Measurements from ENCODE around the gene LGMN. TPM values are rescaled to one million over a fixed set of nuclear protein-coding genes. Genes with fewer than 3 reads are reported as not detected.

LGMN gene
- total and polyA plus RNA-seq, 9 donors, result 27.3 to 231 (median 49.1) TPM

DNA sequence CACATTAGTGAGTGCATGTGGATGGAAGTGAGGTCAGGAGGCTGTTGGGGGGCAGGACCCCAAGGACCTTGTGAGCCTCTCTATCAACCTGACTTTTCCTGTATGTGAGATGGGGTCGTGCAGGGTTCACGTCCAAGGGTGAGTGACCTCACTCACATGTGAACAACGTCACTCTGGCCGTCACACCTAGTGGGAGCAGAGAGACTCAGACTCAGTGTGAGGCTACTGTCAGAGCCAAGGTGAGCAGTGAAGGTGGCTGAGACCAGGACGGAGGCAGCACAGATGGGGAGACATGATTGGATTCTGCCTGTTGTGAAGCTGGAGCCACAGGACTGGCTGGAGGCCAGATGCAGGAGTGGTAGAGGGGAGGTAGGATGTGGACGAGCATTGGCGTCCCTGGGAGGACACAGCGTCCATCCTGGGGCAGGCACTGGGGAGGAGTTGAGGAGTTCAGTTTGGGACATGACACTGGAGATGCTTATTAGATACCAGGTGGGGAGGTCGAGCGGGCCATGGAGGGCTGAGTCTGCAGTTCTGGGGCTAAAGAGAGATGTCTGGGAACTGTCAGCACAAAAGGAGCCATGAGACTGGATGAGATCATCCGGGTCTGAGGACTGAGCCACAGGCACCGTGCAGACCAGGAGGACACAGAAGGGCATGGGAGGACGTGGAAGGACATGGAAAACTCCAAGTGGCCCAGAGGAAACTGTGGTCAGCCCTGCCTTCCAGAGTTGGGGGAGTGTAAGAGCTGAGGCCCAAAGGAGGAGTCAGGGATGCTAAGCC is 92.8 kb downstream of the LGMN start:
- no peaks in the 10 kb centered on the region for H3K4me1 ChIP-seq (ENCODE audit: insufficient read depth)
- H3K36me3 ChIP-seq, result no peaks in the 10 kb centered on the region
- H3K27ac ChIP-seq, result no peak overlapping the region
- TF ChIP-seq, protein P1, sequence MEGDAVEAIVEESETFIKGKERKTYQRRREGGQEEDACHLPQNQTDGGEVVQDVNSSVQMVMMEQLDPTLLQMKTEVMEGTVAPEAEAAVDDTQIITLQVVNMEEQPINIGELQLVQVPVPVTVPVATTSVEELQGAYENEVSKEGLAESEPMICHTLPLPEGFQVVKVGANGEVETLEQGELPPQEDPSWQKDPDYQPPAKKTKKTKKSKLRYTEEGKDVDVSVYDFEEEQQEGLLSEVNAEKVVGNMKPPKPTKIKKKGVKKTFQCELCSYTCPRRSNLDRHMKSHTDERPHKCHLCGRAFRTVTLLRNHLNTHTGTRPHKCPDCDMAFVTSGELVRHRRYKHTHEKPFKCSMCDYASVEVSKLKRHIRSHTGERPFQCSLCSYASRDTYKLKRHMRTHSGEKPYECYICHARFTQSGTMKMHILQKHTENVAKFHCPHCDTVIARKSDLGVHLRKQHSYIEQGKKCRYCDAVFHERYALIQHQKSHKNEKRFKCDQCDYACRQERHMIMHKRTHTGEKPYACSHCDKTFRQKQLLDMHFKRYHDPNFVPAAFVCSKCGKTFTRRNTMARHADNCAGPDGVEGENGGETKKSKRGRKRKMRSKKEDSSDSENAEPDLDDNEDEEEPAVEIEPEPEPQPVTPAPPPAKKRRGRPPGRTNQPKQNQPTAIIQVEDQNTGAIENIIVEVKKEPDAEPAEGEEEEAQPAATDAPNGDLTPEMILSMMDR (IDR thresholded peaks at IDR 0.05), result no peak
- no peak for TF ChIP-seq EP300 (IDR thresholded peaks at IDR 0.05)
- no peak for TF ChIP-seq POLR2A (IDR thresholded peaks at IDR 0.05)
- no peak overlapping the region for H3K4me3 ChIP-seq
- DNase-seq, result no peak
- H3K27me3 ChIP-seq, result no peaks in the 10 kb centered on the region
- no peaks in the 10 kb centered on the region for H3K9me3 ChIP-seq
- intact Hi-C loops (cut with DNase I), result no loop called here
- WGBS, 3 donors, result 83 to 88% (median 87%) methylated on average over 13 of the region's 13 CpGs

DNA sequence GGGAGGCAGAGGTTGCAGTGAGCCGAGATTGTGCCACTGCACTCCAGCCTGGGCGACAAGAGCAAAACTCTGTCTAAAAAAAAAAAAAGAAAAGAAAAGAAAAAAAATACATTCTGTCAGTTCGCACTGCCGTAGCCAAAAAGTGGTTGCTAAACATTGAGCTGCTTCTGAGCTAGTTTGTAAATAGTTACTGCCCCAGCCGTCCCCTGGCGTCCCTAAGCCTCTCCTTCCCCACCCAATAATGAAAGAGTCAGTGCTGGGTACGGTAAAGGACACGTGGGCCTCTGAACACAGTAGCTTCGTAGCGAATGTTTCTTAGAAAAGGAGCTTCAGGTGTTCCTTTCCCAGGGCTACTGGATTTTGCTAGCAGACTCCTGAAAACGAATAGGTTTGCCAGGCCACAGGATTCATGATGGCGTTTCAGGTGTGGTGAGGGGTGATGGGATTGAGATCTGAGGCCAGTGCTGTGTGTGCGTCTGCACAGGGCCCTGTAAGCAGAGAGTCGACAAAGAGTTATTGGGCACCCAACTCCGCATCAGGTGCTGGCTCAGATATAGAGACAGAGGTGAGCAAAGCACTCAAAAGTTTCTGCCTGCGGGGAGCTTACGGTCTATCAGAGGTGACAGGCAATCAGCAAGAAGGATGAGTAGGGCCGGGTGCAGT is 94.1 kb downstream of the LGMN start:
- Histone ChIP-seq H3K27ac (no peak overlapping the region), H3K27me3 (no peaks in the 10 kb centered on the region), H3K36me3 (no peaks in the 10 kb centered on the region), H3K9me3 (no peaks in the 10 kb centered on the region), H3K4me3 (no peak overlapping the region), H3K4me1 (ENCODE audit: insufficient read depth) (no peaks in the 10 kb centered on the region)
- TF ChIP-seq EP300 (IDR thresholded peaks at IDR 0.05), result no peak
- TF ChIP-seq POLR2A (IDR thresholded peaks at IDR 0.05), result no peak
- TF ChIP-seq, protein P1 (IDR thresholded peaks at IDR 0.05), result no peak
- no peak for DNase-seq
- intact Hi-C loops (cut with DNase I), result no loop called here
- WGBS, 3 donors, result 90 to 94% (median 92%) methylated on average over 18 of the region's 18 CpGs

Other genes with a start within 250 kb of the LGMN start
- 10 to 100 TPM in 5 of 7 donors, 1 to 10 TPM in 2; 6.2 to 27.9 (median 17.0) TPM for gene RIN3, start 234.8 kb downstream of the LGMN start, total RNA-seq
- 1 to 10 TPM; 3.8 to 8.1 TPM for gene RIN3, start 234.8 kb downstream of the LGMN start, polyA plus RNA-seq
- 10 to 100 TPM; 24.6 to 31.1 (median 25.9) TPM for gene GOLGA5, start 45.7 kb upstream of the LGMN start, total RNA-seq
- 10 to 100 TPM; 19.6 to 31.2 TPM for gene GOLGA5, start 45.7 kb upstream of the LGMN start, polyA plus RNA-seq
- 1 to 10 TPM in 2 of 7 donors, under 1 TPM in 3, not detected in 2; 0.48 to 1.6 (median 0.69) TPM for gene CHGA, start 174.5 kb upstream of the LGMN start, total RNA-seq
- under 1 TPM; 0.13 to 0.15 TPM for gene CHGA, start 174.5 kb upstream of the LGMN start, polyA plus RNA-seq